GM12878 (cell line): ENCODE results near the gene CTNS. TPM values are rescaled to one million over a fixed set of nuclear protein-coding genes. Genes with fewer than 3 reads are reported as not detected.

Experiments
- ATAC-seq: fragments of 200-7000 bp; cut with Tn5 transposase; 3 replicates; pipeline ENCODE4 v1.9.1; 2020; ENCODE audit warnings: mild to moderate bottlenecking, moderate library complexity
- BruUV-seq: library from RNA; stranded (reverse); fragments of 400-500 nt; replicated peaks from 2 replicates; lab custom pipeline; 2021; lab: Mats Ljungman, UMichigan
- CTCF ChIA-PET: fragments of 300-600 bp; sonication (Branson Sonifier 250); formaldehyde crosslinking; extraction: SDS; loops from one replicate; lab custom pipeline; 2021; ENCODE audit warnings: inconsistent platforms; lab: Yijun Ruan, JAX
- POLR2A ChIA-PET: fragments of 350-600 bp; formaldehyde crosslinking; extraction: SDS; loops from one replicate; lab custom pipeline; 2021; ENCODE audit warnings: inconsistent platforms; lab: Charles Lee
- RAD21 ChIA-PET: fragments of 300-600 bp; sonication (Branson Sonifier 250); formaldehyde crosslinking; loops from one replicate; lab custom pipeline; 2023; ENCODE audit warnings: antibody characterized with exemption; ENCODE audit not compliant: unreplicated experiment; lab: Charles Lee
- SMC1A ChIA-PET: fragments of 300-600 bp; sonication (Branson Sonifier 250); formaldehyde crosslinking; loops from one replicate; lab custom pipeline; 2023; ENCODE audit not compliant: unreplicated experiment, uncharacterized antibody; lab: Charles Lee
- DNase-seq: peaks from one replicate; pipeline ENCODE4 v3.0.0-alpha.2; 2011; ENCODE audit warnings: low read depth, low spot score
- FAIRE-seq: peaks from 3 replicates; lab custom pipeline; 2011; peaks lifted over from hg19 to GRCh38; lab: Jason Lieb, UNC
- H2AFZ ChIP-seq: 2 replicates; pipeline ENCODE4 v1.6.0; 2011; ENCODE audit warnings: low read depth, low read length, control low read depth; ENCODE audit not compliant: control insufficient read depth
- H3K27ac ChIP-seq: 2 replicates; pipeline ENCODE4 v1.5.1; 2011; ENCODE audit warnings: control low read depth; ENCODE audit not compliant: control insufficient read depth, insufficient read depth
- H3K27me3 ChIP-seq, 2 experiments: replicated peaks in 1 of 2; 2 replicates each; pipeline versions ENCODE4 v1.6.0 to v1.6.1; 2011; ENCODE audit warnings: low read length in 1 of 2; ENCODE audit not compliant: control insufficient read depth in 2 of 2, insufficient read depth in 2 of 2
- H3K36me3 ChIP-seq, 2 experiments: 2 replicates each; pipeline ENCODE4 v1.5.1; 2011; ENCODE audit warnings: low read length in 1 of 2; ENCODE audit not compliant: control insufficient read depth in 2 of 2, insufficient read depth in 2 of 2
- H3K4me1 ChIP-seq: 2 replicates; pipeline ENCODE4 v1.6.1; 2011; ENCODE audit warnings: mild to moderate bottlenecking, low read length, moderate library complexity, mixed read lengths; ENCODE audit not compliant: control insufficient read depth, insufficient read depth
- H3K4me2 ChIP-seq: 2 replicates; pipeline ENCODE4 v1.6.0; 2011; ENCODE audit warnings: control low read depth; ENCODE audit not compliant: control insufficient read depth, insufficient read depth
- H3K4me3 ChIP-seq: fragments of 200-600 bp; sonication (generic); 2 replicates; pipeline ENCODE4 v1.5.1; 2016
- H3K79me2 ChIP-seq: 2 replicates; pipeline ENCODE4 v1.6.0; 2011; ENCODE audit warnings: low read length; ENCODE audit not compliant: control insufficient read depth, insufficient read depth
- H3K9ac ChIP-seq: 2 replicates; pipeline ENCODE4 v1.8.0; 2011; ENCODE audit warnings: low read length, control low read depth, mixed read lengths; ENCODE audit not compliant: control insufficient read depth, insufficient read depth
- H3K9me3 ChIP-seq: replicated peaks from 3 replicates; pipeline ENCODE4 v1.5.1; 2011; ENCODE audit warnings: mild to moderate bottlenecking, low read length; ENCODE audit not compliant: control insufficient read depth, insufficient read depth
- H4K20me1 ChIP-seq: 2 replicates; pipeline ENCODE4 v1.6.0; 2011; ENCODE audit not compliant: control insufficient read depth, insufficient read depth
- HDGF ChIP-seq: fragments of 450-650 bp; IDR thresholded peaks from 2 replicates; pipeline ENCODE4 v1.6.1; 2016; ENCODE audit warnings: antibody characterized with exemption
- KAT2A ChIP-seq: conservative IDR thresholded peaks from 2 replicates; pipeline ENCODE4 v1.6.1; 2011; ENCODE audit warnings: low read depth, low read length; ENCODE audit not compliant: control insufficient read depth
- MTA2 ChIP-seq: fragments of 450-650 bp; IDR thresholded peaks from 2 replicates; pipeline ENCODE4 v1.6.1; 2016; ENCODE audit warnings: low read depth, mild to moderate bottlenecking, moderate library complexity
- PRDM15 ChIP-seq: fragments of 450-650 bp; formaldehyde crosslinking; IDR thresholded peaks from 2 replicates; pipeline ENCODE4 v1.4.0; 2020; ENCODE audit warnings: mild to moderate bottlenecking, moderate library complexity
- RB1 ChIP-seq: fragments of 450-650 bp; formaldehyde crosslinking; IDR thresholded peaks from 2 replicates; pipeline ENCODE4 v1.6.1; 2017; ENCODE audit warnings: mild to moderate bottlenecking, borderline replicate concordance
- RELA ChIP-seq: fragments of 450-650 bp; IDR thresholded peaks from 2 replicates; pipeline ENCODE4 v1.8.0; 2014; ENCODE audit warnings: borderline replicate concordance; ENCODE audit not compliant: partially characterized antibody
- SMAD1 ChIP-seq: fragments of 450-650 bp; IDR thresholded peaks from 2 replicates; pipeline ENCODE4 v1.6.1; 2018; ENCODE audit warnings: mild to moderate bottlenecking, low read depth; ENCODE audit not compliant: partially characterized antibody
- YBX1 ChIP-seq: fragments of 450-650 bp; IDR thresholded peaks from 2 replicates; pipeline ENCODE4 v1.6.1; 2016; ENCODE audit warnings: antibody characterized with exemption
- YY1 ChIP-seq: IDR thresholded peaks from 2 replicates; pipeline ENCODE4 v1.6.1; 2011; ENCODE audit warnings: low read depth, mild to moderate bottlenecking, low read length
- ZNF207 ChIP-seq: fragments of 450-650 bp; IDR thresholded peaks from 2 replicates; pipeline ENCODE4 v1.6.1; 2014; ENCODE audit warnings: antibody characterized with exemption, mild to moderate bottlenecking, borderline replicate concordance
- WGBS: methylation state at CpG from one replicate; pipeline ENCODE4 v1.1.6; 2016; ENCODE audit warnings: low lambda C conversion rate; ENCODE audit not compliant: insufficient replicate concordance, insufficient coverage; ENCODE audit errors: missing lambda C conversion rate; 5-methylcytosine and 5-hydroxymethylcytosine counted together
- in situ Hi-C: fragments of 300-500 bp; cut with MboI; formaldehyde crosslinking; loops from 9 replicates; pipeline ENCODE4 v1.14.3; 2018; ENCODE audit warnings: mixed read lengths
- intact Hi-C: fragments of 100-400 bp; cut with micrococcal nuclease; formaldehyde crosslinking; loops from one replicate; pipeline ENCODE4 v1.14.2; 2022; ENCODE audit not compliant: unreplicated experiment
- polyA plus RNA-seq, 11 experiments: library from polyadenylated mRNA; depleted of rRNA in 4 of 11; unstranded in 6 of 11; stranded (reverse) in 5 of 11; fragments of >200 nt; fragmentation: Nextera tagmentation in 4 of 11; fragmentation: Illumina TruSeq in 1 of 11; extraction: Ambion mirVana in 4 of 11; extraction: Trizol in 1 of 11; gene quantifications; 1 replicate in 1 of 11; 2 replicates in 10 of 11; pipeline versions ENCODE4 v1.2.1 to v1.2.3, GENCODE V29; 2011 to 2016; ENCODE audit warnings: inconsistent platforms in 2 of 11, missing spikeins in 2 of 11, low read depth in 1 of 11
- total RNA-seq, 4 experiments: library from RNA; depleted of rRNA in 3 of 4; stranded (reverse); fragments of >200 nt in 3 of 4; fragmentation: Illumina TruSeq in 1 of 4; extraction: Trizol in 1 of 4; gene quantifications; 2 replicates each; pipeline versions ENCODE4 v1.2.1 to v1.2.3, GENCODE V29; 2013 to 2021

CTNS gene
- total and polyA plus RNA-seq, 10 of the 15 experiments (the other 5 are each of a cell fraction or from before 2014, with no cell fraction given), result 0.92 to 10.7 (median 6.4) TPM

DNA sequence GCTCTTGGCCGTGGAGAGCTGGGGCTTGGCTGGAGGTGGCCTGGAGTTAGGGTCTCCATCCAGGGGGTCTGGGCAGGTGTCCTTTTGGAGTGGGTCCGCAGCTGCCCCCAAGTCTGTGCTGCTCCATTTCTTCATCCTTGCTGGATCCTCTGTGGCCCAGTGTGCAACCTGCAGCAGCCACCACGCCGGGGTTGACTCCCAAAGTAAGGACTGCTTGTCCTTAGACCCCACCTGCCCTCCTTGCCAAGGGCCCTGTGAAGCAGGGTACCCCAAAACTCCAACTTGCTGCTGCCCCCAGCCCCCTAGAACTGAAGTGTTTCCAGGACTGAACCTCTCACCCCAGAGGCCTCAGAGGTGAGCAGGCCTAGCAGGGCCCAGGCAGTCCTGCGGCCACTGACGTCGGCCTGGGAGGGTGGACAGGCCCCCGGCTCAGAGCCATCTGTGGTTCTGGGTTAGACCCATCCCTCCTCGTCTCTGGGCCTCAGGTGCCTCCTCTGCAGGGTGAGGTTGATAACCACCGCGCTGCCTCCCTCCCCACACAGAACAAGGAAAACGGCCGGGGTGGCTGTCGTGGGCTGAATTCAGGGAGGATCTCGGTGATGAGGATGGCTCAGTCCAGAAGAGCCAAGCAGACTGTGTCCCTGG is 44.2 kb upstream of the CTNS start:
- FAIRE-seq (no peak), DNase-seq (no peak), ATAC-seq (no peak)
- no peaks in the 10 kb centered on the region; a peak in 1 of 4 replicates for H3K36me3 ChIP-seq
- no peak overlapping the region for H3K4me3 ChIP-seq
- H2AFZ ChIP-seq, result no peak overlapping the region
- ChIA-PET RAD21 (no interaction called here), SMC1A (no interaction called here), CTCF (interaction anchor here (1.9 kb wide), 1 partner anchor 11 kb away, joined by 9 read pairs; no protein-coding TSS in a partner anchor), POLR2A (no interaction called here)
- WGBS, result 83% methylated on average over 13 of the region's 15 CpGs
- H3K4me2 ChIP-seq, result no peak overlapping the region
- no peaks in the 10 kb centered on the region for H3K9me3 ChIP-seq
- H3K27ac ChIP-seq, result no peak overlapping the region
- BruUV-seq, result no TSS peak
- H3K9ac ChIP-seq, result no peak overlapping the region
- no peaks in the 10 kb centered on the region for H3K4me1 ChIP-seq
- no peak for TF ChIP-seq YY1
- TF ChIP-seq KAT2A, result no peak
- TF ChIP-seq SMAD1, result no peak
- TF ChIP-seq PRDM15 (CRISPR knock-in tag), result no peak
- no peak for TF ChIP-seq HDGF
- no peak for TF ChIP-seq RELA
- TF ChIP-seq ZNF207, result no peak
- TF ChIP-seq RB1, result no peak
- no peak for TF ChIP-seq MTA2
- TF ChIP-seq YBX1, result no peak
- no peaks in the 10 kb centered on the region for H4K20me1 ChIP-seq
- H3K79me2 ChIP-seq, result no peaks in the 10 kb centered on the region
- intact Hi-C loops, result no loop called here
- in situ Hi-C loops, result no loop called here
- no peaks in the 10 kb centered on the region for H3K27me3 ChIP-seq
